Epithelial cell of proximal tubule (primary cell): Measurements from ENCODE around the gene SLC8A2. TPM values are rescaled to one million over a fixed set of nuclear protein-coding genes. Genes with fewer than 3 reads are reported as not detected.

Source experiments
- DNase-seq: peaks from one replicate; pipeline ENCODE4 v3.0.0-alpha.2; 2011; ENCODE audit warnings: low read depth
- H3K4me3 ChIP-seq: 2 replicates; pipeline ENCODE4 v1.5.1; 2011; ENCODE audit warnings: low read depth, mild to moderate bottlenecking, low read length
- CTCF ChIP-seq: conservative IDR thresholded peaks from 2 replicates; pipeline ENCODE4 v1.5.1; 2012; ENCODE audit warnings: low read depth, mild to moderate bottlenecking, low read length
- total RNA-seq: library from RNA; depleted of rRNA; stranded (reverse); fragments of >200 nt; gene quantifications from 2 replicates; pipeline ENCODE4 v1.2.3, GENCODE V29; 2015

Gene SLC8A2
- total RNA-seq, 1 donor from 2014 or later = not detected

GRCh38 chr19:47469719-47470118 is 2.0 kb downstream of the SLC8A2 start:
- DNase-seq = no peak
- no peak for TF ChIP-seq CTCF
- no peak overlapping the region for H3K4me3 ChIP-seq

GRCh38 chr19:47469363-47469700 is 2.4 kb downstream of the SLC8A2 start:
- no peak for DNase-seq
- no peak for TF ChIP-seq CTCF
- H3K4me3 ChIP-seq = no peak overlapping the region

- no peak for DNase-seq
- no peak overlapping the region for H3K4me3 ChIP-seq
- no peak for TF ChIP-seq CTCF
Observed at GRCh38 chr19:47467914-47468313, 3.8 kb downstream of the SLC8A2 start.

- TF ChIP-seq CTCF = no peak
- DNase-seq = no peak
- H3K4me3 ChIP-seq = no peak overlapping the region
Observed at GRCh38 chr19:47465957-47466356, 5.7 kb downstream of the SLC8A2 start.

- no peak overlapping the region for H3K4me3 ChIP-seq
- no peak for TF ChIP-seq CTCF
- DNase-seq = no peak
Observed at GRCh38 chr19:47464675-47465419, 6.8 kb downstream of the SLC8A2 start.

GRCh38 chr19:47461876-47462275 is 9.8 kb downstream of the SLC8A2 start:
- TF ChIP-seq CTCF = no peak
- no peak for DNase-seq
- H3K4me3 ChIP-seq = no peak overlapping the region

GRCh38 chr19:47459477-47459876 is 12.2 kb downstream of the SLC8A2 start:
- TF ChIP-seq CTCF = no peak
- DNase-seq = no peak
- no peak overlapping the region for H3K4me3 ChIP-seq
